Ovary (tissue), 9 donors: ENCODE results near the gene MYRIP. TPM values are rescaled to one million over a fixed set of nuclear protein-coding genes. Genes with fewer than 3 reads are reported as not detected.

Experiments
- DNase-seq, 5 donors: peaks; one replicate each; pipeline ENCODE4 v3.0.0-alpha.2; 2019 to 2020
- H3K27ac ChIP-seq, 2 donors: fragments of 200-600 bp; one replicate each; pipeline versions ENCODE4 v1.5.1 to v1.8.0; 2019 to 2022
- H3K27me3 ChIP-seq: fragments of 200-600 bp; one replicate; pipeline ENCODE4 v1.8.0; 2022
- H3K36me3 ChIP-seq: fragments of 200-600 bp; sonication (generic); one replicate; pipeline ENCODE4 v1.5.1; 2019
- H3K4me1 ChIP-seq: one replicate; pipeline ENCODE4 v1.8.1; 2013; ENCODE audit warnings: mild to moderate bottlenecking, moderate library complexity; ENCODE audit not compliant: insufficient read depth
- H3K4me3 ChIP-seq: fragments of 200-600 bp; sonication (generic); one replicate; pipeline ENCODE4 v1.5.1; 2017
- H3K9me3 ChIP-seq, 2 donors: fragments of 200-600 bp in 1 of 2; sonication (generic) in 1 of 2; one replicate each; pipeline versions ENCODE4 v1.5.1 to v1.8.1; 2013 to 2019; ENCODE audit warnings: mild to moderate bottlenecking in 1 of 2, moderate library complexity in 1 of 2
- CTCF ChIP-seq, 3 donors: fragments of 450-650 bp in 2 of 3; fragments of 200-600 bp in 1 of 3; IDR thresholded peaks; one replicate each; pipeline versions ENCODE4 v1.5.1 to v1.8.0; 2016 to 2022; ENCODE audit warnings: antibody characterized with exemption in 3 of 3, mild to moderate bottlenecking in 1 of 3
- EP300 ChIP-seq: sonication (generic); formaldehyde crosslinking; IDR thresholded peaks from one replicate; pipeline ENCODE4 v1.6.1; 2017; ENCODE audit warnings: antibody characterized with exemption
- POLR2A ChIP-seq: fragments of 450-650 bp; IDR thresholded peaks from one replicate; pipeline ENCODE4 v1.6.1; 2017; ENCODE audit warnings: antibody characterized with exemption, mild to moderate bottlenecking, moderate library complexity
- WGBS, 3 donors: extraction: QIAGEN DNeasy Blood & Tissue Kit in 1 of 3; methylation state at CpG; one replicate each; pipeline versions ENCODE4 v1.1.5 to v1.1.7; 2013 to 2017; 5-methylcytosine and 5-hydroxymethylcytosine counted together
- intact Hi-C, 4 donors: fragments of 100-400 bp; cut with DNase I; formaldehyde crosslinking; loops; one replicate each; pipeline versions ENCODE4 v1.11.0 to v1.15.1; 2022 to 2023
- polyA plus RNA-seq, 2 donors: library from polyadenylated mRNA; stranded (reverse); fragments of 200-250 nt in 1 of 2; fragments of 350-450 nt in 1 of 2; fragmentation: Illumina TruSeq in 1 of 2; extraction: RNeasy Lipid Tissue Mini Kit (QIAGEN cat#74804) in 1 of 2; gene quantifications; one replicate each; pipeline ENCODE4 v1.2.3, GENCODE V29; 2013 to 2014
- total RNA-seq, 7 donors: library from RNA; depleted of rRNA in 2 of 7; stranded (reverse); fragments of >200 nt in 2 of 7; fragmentation: NEBNext Ultra II Directional in 3 of 7; extraction: Animal tissue kit (Norgen Biotek cat#: 25700) in 3 of 7; gene quantifications; one replicate each; pipeline versions ENCODE4 v1.1.0 to v1.2.4, GENCODE V29; 2016 to 2023
- donor health status: DM: no; HTN: no; CAD: no; lungs with moderate emphysema.
- donor health status: DM: no; HTN: no; CAD: no.
- donor health status: Bipolar disorder and iron deficiency.
- donor health status: DM: yes; HTN: yes; CAD: no.
- donor health status: DM: no; HTN: no; CAD: no.
- donor health status: DM: yes; HTN: yes; CAD: no.

MYRIP gene
- total and polyA plus RNA-seq, 9 donors, result 2.8 to 8.4 (median 4.5) TPM

- TF ChIP-seq CTCF (IDR thresholded peaks at IDR 0.05), result no peak
- TF ChIP-seq EP300, result no peak
- no peak for TF ChIP-seq POLR2A
- no peaks in the 10 kb centered on the region for H3K36me3 ChIP-seq
- H3K27me3 ChIP-seq, result no peaks in the 10 kb centered on the region
- H3K27ac ChIP-seq, result no peak overlapping the region
- no peaks in the 10 kb centered on the region for H3K4me1 ChIP-seq
- no peak for DNase-seq
- intact Hi-C loops, result no loop called here
- H3K4me3 ChIP-seq, result no peak overlapping the region
- whole genome bisulfite sequencing, 3 donors, result 55 to 65% (median 57%) methylated on average over 2 of the region's 2 CpGs
- no peaks in the 10 kb centered on the region for H3K9me3 ChIP-seq
Measured at GRCh38 chr3:40166997-40167396, 357.6 kb downstream of the MYRIP start.

- intact Hi-C loops, result no loop called here
- no peak overlapping the region for H3K27ac ChIP-seq
- no peak overlapping the region for H3K4me3 ChIP-seq
- WGBS, 3 donors, result 87 to 100% (median 90%) methylated on average over 1 of the region's 1 CpG
- H3K4me1 ChIP-seq, result no peaks in the 10 kb centered on the region
- no peak for DNase-seq
- H3K9me3 ChIP-seq, result no peaks in the 10 kb centered on the region
- no peaks in the 10 kb centered on the region for H3K27me3 ChIP-seq
- no peak for TF ChIP-seq POLR2A
- no peaks in the 10 kb centered on the region for H3K36me3 ChIP-seq
Measured at GRCh38 chr3:40167958-40168357, 358.5 kb downstream of the MYRIP start.

- no peak overlapping the region for H3K27ac ChIP-seq
- H3K27me3 ChIP-seq, result no peaks in the 10 kb centered on the region
- H3K4me1 ChIP-seq, result no peaks in the 10 kb centered on the region
- no peak for TF ChIP-seq POLR2A
- no peak for TF ChIP-seq CTCF (IDR thresholded peaks at IDR 0.05)
- no peak for TF ChIP-seq EP300
- intact Hi-C loops, result loop anchor here (10.0 kb wide), 3 partner anchors 465 to 725 kb away; no protein-coding TSS in a partner anchor
- DNase-seq, result no peak
- H3K9me3 ChIP-seq, result no peaks in the 10 kb centered on the region
- 72 to 79% (median 75%) methylated on average over 5 of the region's 5 CpGs for WGBS, 3 donors
- H3K36me3 ChIP-seq, result no peaks in the 10 kb centered on the region
- H3K4me3 ChIP-seq, result no peak overlapping the region
Measured at GRCh38 chr3:40169983-40170382, 360.6 kb downstream of the MYRIP start.

- Histone ChIP-seq H3K4me3 (no peak overlapping the region), H3K9me3 (no peaks in the 10 kb centered on the region), H3K4me1 (no peaks in the 10 kb centered on the region), H3K27me3 (no peaks in the 10 kb centered on the region), H3K36me3 (no peaks in the 10 kb centered on the region), H3K27ac (no peak overlapping the region)
- TF ChIP-seq POLR2A, result no peak
- TF ChIP-seq EP300, result no peak
- TF ChIP-seq CTCF (IDR thresholded peaks at IDR 0.05), result no peak
- intact Hi-C loops, result loop anchor here (10.0 kb wide), 3 partner anchors 466 to 726 kb away; no protein-coding TSS in a partner anchor
- DNase-seq, result no peak
- 90 to 97% (median 94%) methylated on average over 1 of the region's 1 CpG for WGBS, 3 donors
Measured at GRCh38 chr3:40170395-40170794, 361.0 kb downstream of the MYRIP start.

- Histone ChIP-seq H3K9me3 (no peaks in the 10 kb centered on the region), H3K4me3 (no peak overlapping the region), H3K27me3 (no peaks in the 10 kb centered on the region), H3K36me3 (no peaks in the 10 kb centered on the region), H3K27ac (no peak overlapping the region), H3K4me1 (no peaks in the 10 kb centered on the region)
- no peak for DNase-seq
- intact Hi-C loops, result loop anchor here (10.0 kb wide), 3 partner anchors 468 to 728 kb away; no protein-coding TSS in a partner anchor
- 78 to 84% (median 80%) methylated on average over 1 of the region's 1 CpG for WGBS, 3 donors
- no peak for TF ChIP-seq EP300
- no peak for TF ChIP-seq POLR2A
- no peak for TF ChIP-seq CTCF (IDR thresholded peaks at IDR 0.05)
Measured at GRCh38 chr3:40172560-40172959, 363.2 kb downstream of the MYRIP start.
